ENCODE measurements around the gene TMEM161B.
"Not testable (repeated sequence)": the region's sequence is repeated elsewhere in the genome, so short reads cannot be mapped to it uniquely, and the experiment has no call there.

The TMEM161B gene

GRCh38 chr5:88189484-88189883 is 79.2 kb downstream of the TMEM161B start:
- not testable (repeated sequence) for H2AK5ac ChIP-seq (ENCODE audit: low read depth, low read length); H3K27ac ChIP-seq (replicated peaks; ENCODE audit: low read length); H2BK120ac ChIP-seq (ENCODE audit: low read depth, low read length); H2BK15ac ChIP-seq (ENCODE audit: low read length); H3K14ac ChIP-seq (ENCODE audit: low read length); H3K4me2 ChIP-seq (ENCODE audit: insufficient read depth, low read length, poor library complexity, severe bottlenecking); H3K4me3 ChIP-seq (ENCODE audit: low read length in 2 of 2); DNase-seq (ENCODE audit: low spot score); H3K79me1 ChIP-seq (ENCODE audit: low read depth, low read length); H3K4me1 ChIP-seq (ENCODE audit: control insufficient read depth in 2 of 2, insufficient read depth in 1 of 2, low read depth in 1 of 2, low read length in 2 of 2); H3K18ac ChIP-seq (ENCODE audit: low read length); H4K8ac ChIP-seq (ENCODE audit: low read depth, low read length); H3K27me3 ChIP-seq (ENCODE audit: control insufficient read depth in 3 of 3, insufficient read depth in 3 of 3, low read depth in 1 of 3, low read length in 3 of 3); H2AFZ ChIP-seq (ENCODE audit: low read length); H3K4ac ChIP-seq (ENCODE audit: low read length); H3K23ac ChIP-seq (ENCODE audit: low read depth, low read length, poor library complexity); H4K91ac ChIP-seq (ENCODE audit: low read depth, low read length, poor library complexity); H2BK5ac ChIP-seq (ENCODE audit: low read length); H3K9ac ChIP-seq (ENCODE audit: low read depth, low read length, poor library complexity); H2BK12ac ChIP-seq (ENCODE audit: low read length)
- peaks cover 4 to 12% of the 10 kb centered on the region in 2 donors for H3K36me3 ChIP-seq (replicated peaks in 1 of 2; ENCODE audit: control insufficient read depth in 2 of 2, insufficient read depth in 2 of 2, low read length in 2 of 2)
- H3K9me3 ChIP-seq (replicated peaks in 1 of 2; ENCODE audit: control insufficient read depth in 2 of 2, insufficient read depth in 1 of 2, low read depth in 1 of 2, low read length in 2 of 2): peaks cover 0 to 10% of the 10 kb centered on the region in 2 donors
- no CpG with 5 or more reads among the region's 4 CpGs for WGBS, 2 donors (ENCODE audit: extremely low coverage in 2 of 2, insufficient read length in 2 of 2, insufficient replicate concordance in 1 of 2)

- Histone ChIP-seq H2BK12ac (ENCODE audit: low read length) (no peak overlapping the region), H3K27ac (replicated peaks; ENCODE audit: low read length) (no peak overlapping the region), H4K8ac (ENCODE audit: low read depth, low read length) (no peak overlapping the region), H2AK5ac (ENCODE audit: low read depth, low read length) (no peak overlapping the region), H4K91ac (ENCODE audit: low read depth, low read length, poor library complexity) (no peak overlapping the region), H2BK5ac (ENCODE audit: low read length) (no peak overlapping the region), H3K4ac (ENCODE audit: low read length) (no peak overlapping the region), H2AFZ (ENCODE audit: low read length) (no peak overlapping the region), H3K18ac (ENCODE audit: low read length) (no peak overlapping the region), H3K79me1 (ENCODE audit: low read depth, low read length) (no peaks in the 10 kb centered on the region), H3K27me3 (ENCODE audit: control insufficient read depth in 3 of 3, insufficient read depth in 3 of 3, low read depth in 1 of 3, low read length in 3 of 3) (no peaks in the 10 kb centered on the region), H3K4me3 (ENCODE audit: low read length in 2 of 2) (no peak overlapping the region), H2BK120ac (ENCODE audit: low read depth, low read length) (no peak overlapping the region), H2BK15ac (ENCODE audit: low read length) (no peak overlapping the region), H3K14ac (ENCODE audit: low read length) (no peak overlapping the region), H3K9ac (ENCODE audit: low read depth, low read length, poor library complexity) (no peak overlapping the region), H3K4me2 (ENCODE audit: insufficient read depth, low read length, poor library complexity, severe bottlenecking) (no peak overlapping the region), H3K4me1 (ENCODE audit: control insufficient read depth in 2 of 2, insufficient read depth in 1 of 2, low read depth in 1 of 2, low read length in 2 of 2) (peaks cover 0 to 2% of the 10 kb centered on the region in 2 donors), H3K36me3 (replicated peaks in 1 of 2; ENCODE audit: control insufficient read depth in 2 of 2, insufficient read depth in 2 of 2, low read length in 2 of 2) (peaks cover 2 to 5% of the 10 kb centered on the region in 2 donors), H3K23ac (ENCODE audit: low read depth, low read length, poor library complexity) (no peak overlapping the region), H3K9me3 (replicated peaks in 1 of 2; ENCODE audit: control insufficient read depth in 2 of 2, insufficient read depth in 1 of 2, low read depth in 1 of 2, low read length in 2 of 2) (peaks cover 0 to 10% of the 10 kb centered on the region in 2 donors)
- no peak for DNase-seq (ENCODE audit: low spot score)
- WGBS, 2 donors (ENCODE audit: extremely low coverage in 2 of 2, insufficient read length in 2 of 2, insufficient replicate concordance in 1 of 2): no CpG with 5 or more reads among the region's 9 CpGs
Observed at GRCh38 chr5:88188458-88189132, 80.0 kb downstream of the TMEM161B start.

GRCh38 chr5:88183255-88183654 is 85.4 kb downstream of the TMEM161B start:
- H3K4me3 ChIP-seq (ENCODE audit: low read length in 2 of 2): no peak overlapping the region
- no peaks in the 10 kb centered on the region for H3K79me1 ChIP-seq (ENCODE audit: low read depth, low read length)
- no peak overlapping the region for H2BK5ac ChIP-seq (ENCODE audit: low read length)
- no peak overlapping the region for H4K91ac ChIP-seq (ENCODE audit: low read depth, low read length, poor library complexity)
- H2AK5ac ChIP-seq (ENCODE audit: low read depth, low read length): no peak overlapping the region
- H2BK120ac ChIP-seq (ENCODE audit: low read depth, low read length): no peak overlapping the region
- H3K4ac ChIP-seq (ENCODE audit: low read length): no peak overlapping the region
- no peaks in the 10 kb centered on the region for H3K9me3 ChIP-seq (replicated peaks in 1 of 2; ENCODE audit: control insufficient read depth in 2 of 2, insufficient read depth in 1 of 2, low read depth in 1 of 2, low read length in 2 of 2)
- H2BK12ac ChIP-seq (ENCODE audit: low read length): no peak overlapping the region
- H3K18ac ChIP-seq (ENCODE audit: low read length): no peak overlapping the region
- no peak overlapping the region for H3K4me2 ChIP-seq (ENCODE audit: insufficient read depth, low read length, poor library complexity, severe bottlenecking)
- H3K14ac ChIP-seq (ENCODE audit: low read length): no peak overlapping the region
- H3K4me1 ChIP-seq (ENCODE audit: control insufficient read depth in 2 of 2, insufficient read depth in 1 of 2, low read depth in 1 of 2, low read length in 2 of 2): peaks cover 0 to 2% of the 10 kb centered on the region in 2 donors
- H2BK15ac ChIP-seq (ENCODE audit: low read length): no peak overlapping the region
- H3K27me3 ChIP-seq (ENCODE audit: control insufficient read depth in 3 of 3, insufficient read depth in 3 of 3, low read depth in 1 of 3, low read length in 3 of 3): no peaks in the 10 kb centered on the region
- no peak overlapping the region for H3K27ac ChIP-seq (replicated peaks; ENCODE audit: low read length)
- H4K8ac ChIP-seq (ENCODE audit: low read depth, low read length): no peak overlapping the region
- no peak overlapping the region for H3K9ac ChIP-seq (ENCODE audit: low read depth, low read length, poor library complexity)
- H3K36me3 ChIP-seq (replicated peaks in 1 of 2; ENCODE audit: control insufficient read depth in 2 of 2, insufficient read depth in 2 of 2, low read length in 2 of 2): no peaks in the 10 kb centered on the region
- no peak for DNase-seq (ENCODE audit: low spot score)
- no peak overlapping the region for H3K23ac ChIP-seq (ENCODE audit: low read depth, low read length, poor library complexity)
- no peak overlapping the region for H2AFZ ChIP-seq (ENCODE audit: low read length)

- H3K4me2 ChIP-seq (ENCODE audit: insufficient read depth, low read length, poor library complexity, severe bottlenecking); H3K9ac ChIP-seq (ENCODE audit: low read depth, low read length, poor library complexity); H2BK15ac ChIP-seq (ENCODE audit: low read length); H3K36me3 ChIP-seq (replicated peaks in 1 of 2; ENCODE audit: control insufficient read depth in 2 of 2, insufficient read depth in 2 of 2, low read length in 2 of 2); H3K4me3 ChIP-seq (ENCODE audit: low read length in 2 of 2); H4K91ac ChIP-seq (ENCODE audit: low read depth, low read length, poor library complexity); H3K18ac ChIP-seq (ENCODE audit: low read length); H2AFZ ChIP-seq (ENCODE audit: low read length); H3K27me3 ChIP-seq (ENCODE audit: control insufficient read depth in 3 of 3, insufficient read depth in 3 of 3, low read depth in 1 of 3, low read length in 3 of 3); H2BK120ac ChIP-seq (ENCODE audit: low read depth, low read length); H2BK5ac ChIP-seq (ENCODE audit: low read length); H3K4ac ChIP-seq (ENCODE audit: low read length); H4K8ac ChIP-seq (ENCODE audit: low read depth, low read length); H3K4me1 ChIP-seq (ENCODE audit: control insufficient read depth in 2 of 2, insufficient read depth in 1 of 2, low read depth in 1 of 2, low read length in 2 of 2); H3K27ac ChIP-seq (replicated peaks; ENCODE audit: low read length); H3K23ac ChIP-seq (ENCODE audit: low read depth, low read length, poor library complexity); DNase-seq (ENCODE audit: low spot score); H2AK5ac ChIP-seq (ENCODE audit: low read depth, low read length); H3K79me1 ChIP-seq (ENCODE audit: low read depth, low read length); H2BK12ac ChIP-seq (ENCODE audit: low read length); H3K9me3 ChIP-seq (replicated peaks in 1 of 2; ENCODE audit: control insufficient read depth in 2 of 2, insufficient read depth in 1 of 2, low read depth in 1 of 2, low read length in 2 of 2): not testable (repeated sequence)
- no CpG with 5 or more reads among the region's 13 CpGs for whole genome bisulfite sequencing, 2 donors (ENCODE audit: extremely low coverage in 2 of 2, insufficient read length in 2 of 2, insufficient replicate concordance in 1 of 2)
- H3K14ac ChIP-seq (ENCODE audit: low read length): peak overlapping the region; percentile 31
Observed at GRCh38 chr5:88177486-88177885, 91.2 kb downstream of the TMEM161B start.
